ENCODE results near the gene NAA60.
"Not testable (repeated sequence)": the region's sequence is repeated elsewhere in the genome, so short reads cannot be mapped to it uniquely, and the experiment has no call there.

NAA60 gene

DNA sequence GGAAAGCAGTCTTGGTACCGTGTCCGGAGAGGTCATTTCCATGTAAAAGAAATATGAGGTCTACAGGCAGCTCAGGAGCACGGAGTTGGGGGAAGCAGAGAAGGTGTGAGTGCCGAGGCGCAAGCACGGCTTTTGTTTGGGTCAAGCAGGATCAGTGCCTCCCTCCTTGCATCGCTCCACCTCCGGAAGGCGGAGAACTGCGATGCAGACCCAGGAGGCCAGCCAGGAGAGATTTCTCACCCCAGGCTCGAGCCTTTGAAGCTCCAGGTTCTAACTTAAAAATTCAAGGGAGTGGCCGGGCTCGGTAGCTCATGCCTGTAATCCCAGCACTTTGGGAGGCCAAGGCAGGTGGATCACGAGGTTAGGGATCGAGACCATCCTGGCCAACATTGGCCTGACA lies 25.0 kb downstream of the NAA60 start:
- TF ChIP-seq CTCF (IDR thresholded peaks at IDR 0.05; ENCODE audit: borderline replicate concordance, control extremely low read depth, extremely low read depth, insufficient read depth, missing control alignments), result no peak
- DNase-seq (ENCODE audit: low spot score), result no peak
- in situ Hi-C loops (cut with MboI; ENCODE audit: low sequenced_read_pairs, unreplicated experiment), result no loop called here

DNA sequence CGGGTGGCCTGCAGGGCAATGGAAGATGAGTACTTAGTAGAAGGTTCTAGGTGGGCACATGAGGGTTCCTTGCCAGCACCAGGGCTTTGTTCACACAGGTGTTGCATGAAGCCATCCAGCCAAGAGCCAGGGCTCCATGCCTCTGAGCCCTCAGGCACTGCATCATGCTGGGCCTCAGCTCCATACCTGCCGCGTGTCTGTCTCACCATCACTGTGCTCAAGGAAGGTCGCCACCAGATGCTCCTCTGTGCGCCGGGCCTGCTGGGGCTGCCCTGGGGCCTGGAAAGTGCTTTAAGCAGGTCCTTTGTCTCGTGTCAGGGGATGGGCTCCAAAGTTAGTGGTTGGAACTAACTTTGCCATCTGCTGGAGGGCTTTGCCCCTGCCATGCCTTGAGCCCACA lies 26.3 kb downstream of the NAA60 start:
- in situ Hi-C loops (cut with MboI; ENCODE audit: low sequenced_read_pairs, unreplicated experiment), result no loop called here
- DNase-seq (ENCODE audit: low spot score), result no peak
- no peak for TF ChIP-seq CTCF (IDR thresholded peaks at IDR 0.05; ENCODE audit: borderline replicate concordance, control extremely low read depth, extremely low read depth, insufficient read depth, missing control alignments)

DNA sequence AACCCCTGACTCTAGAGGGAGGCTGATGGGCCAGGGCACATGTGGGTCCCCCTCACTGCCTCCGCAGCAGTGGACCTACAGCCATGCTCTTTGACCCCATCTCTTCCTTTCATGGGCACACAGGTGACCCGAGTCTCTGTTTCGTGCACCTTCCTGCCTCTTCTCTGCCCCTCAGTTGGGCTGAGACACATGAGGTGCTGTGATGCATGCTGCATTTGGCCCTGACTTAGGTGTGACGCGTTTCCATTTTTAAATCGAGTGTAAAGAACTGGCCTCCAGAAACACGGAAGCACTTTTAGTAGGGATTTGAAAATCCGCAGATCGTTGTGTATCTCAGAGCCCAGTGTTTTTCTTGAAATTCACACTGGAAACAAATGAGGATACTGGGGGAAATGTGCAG lies 27.2 kb downstream of the NAA60 start:
- no peak for TF ChIP-seq CTCF (IDR thresholded peaks at IDR 0.05; ENCODE audit: borderline replicate concordance, control extremely low read depth, extremely low read depth, insufficient read depth, missing control alignments)
- in situ Hi-C loops (cut with MboI; ENCODE audit: low sequenced_read_pairs, unreplicated experiment), result no loop called here
- no peak for DNase-seq (ENCODE audit: low spot score)

GRCh38 chr16:3471518-3472176 lies 28.2 kb downstream of the NAA60 start:
- in situ Hi-C loops (cut with MboI; ENCODE audit: low sequenced_read_pairs, unreplicated experiment), result no loop called here
- DNase-seq (ENCODE audit: low spot score), result no peak
- no peak for TF ChIP-seq CTCF (IDR thresholded peaks at IDR 0.05; ENCODE audit: borderline replicate concordance, control extremely low read depth, extremely low read depth, insufficient read depth, missing control alignments)

GRCh38 chr16:3472878-3473595 lies 29.6 kb downstream of the NAA60 start:
- TF ChIP-seq CTCF (IDR thresholded peaks at IDR 0.05; ENCODE audit: borderline replicate concordance, control extremely low read depth, extremely low read depth, insufficient read depth, missing control alignments), result no peak
- DNase-seq (ENCODE audit: low spot score), result no peak
- in situ Hi-C loops (cut with MboI; ENCODE audit: low sequenced_read_pairs, unreplicated experiment), result no loop called here

DNA sequence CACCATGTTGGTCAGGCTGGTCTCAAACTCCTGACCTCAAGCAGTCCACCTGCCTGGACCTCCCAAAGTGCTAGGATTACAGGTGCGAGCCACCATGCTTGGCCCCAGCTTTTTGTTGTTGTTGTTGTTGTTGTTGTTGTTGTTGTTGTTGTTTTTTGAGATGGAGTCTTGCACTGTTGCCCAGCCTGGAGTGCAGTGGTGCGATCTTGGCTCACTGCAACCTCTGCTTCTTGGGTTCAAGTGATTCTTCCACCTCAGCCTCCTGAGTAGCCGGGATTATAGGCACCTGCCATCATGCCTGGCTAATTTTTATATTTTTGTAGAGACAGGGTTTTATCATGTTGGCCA lies 30.1 kb downstream of the NAA60 start:
- DNase-seq (ENCODE audit: low spot score); in situ Hi-C loops (cut with MboI; ENCODE audit: low sequenced_read_pairs, unreplicated experiment): not testable (repeated sequence)

- TF ChIP-seq CTCF (IDR thresholded peaks at IDR 0.05; ENCODE audit: borderline replicate concordance, control extremely low read depth, extremely low read depth, insufficient read depth, missing control alignments), result no peak
- DNase-seq (ENCODE audit: low spot score), result no peak
- in situ Hi-C loops (cut with MboI; ENCODE audit: low sequenced_read_pairs, unreplicated experiment), result no loop called here
Observed at GRCh38 chr16:3474136-3474779, 30.8 kb downstream of the NAA60 start.

GRCh38 chr16:3474870-3475269 lies 31.4 kb downstream of the NAA60 start:
- in situ Hi-C loops (cut with MboI; ENCODE audit: low sequenced_read_pairs, unreplicated experiment); DNase-seq (ENCODE audit: low spot score): not testable (repeated sequence)
